Right hindlimb (tissue), 1 donor: ENCODE results near the gene SURF4.
"Not testable (repeated sequence)": the region's sequence is repeated elsewhere in the genome, so short reads cannot be mapped to it uniquely, and the experiment has no call there.

ENCODE experiments used
- DNase-seq: peaks from one replicate; pipeline ENCODE4 v3.0.0-alpha.2; 2018

The SURF4 gene

GRCh38 chr9:133331641-133332380 lies 44.0 kb downstream of the SURF4 start:
- DNase-seq = no peak

- DNase-seq = no peak
Observed at GRCh38 chr9:133331221-133331620, 44.6 kb downstream of the SURF4 start.

- not testable (repeated sequence) for DNase-seq
Observed at GRCh38 chr9:133329306-133330156, 46.3 kb downstream of the SURF4 start.

GRCh38 chr9:133327834-133328484 lies 47.9 kb downstream of the SURF4 start:
- DNase-seq = no peak

- not testable (repeated sequence) for DNase-seq
Observed at GRCh38 chr9:133327021-133327420, 48.8 kb downstream of the SURF4 start.

GRCh38 chr9:133323991-133324703 lies 51.7 kb downstream of the SURF4 start:
- DNase-seq = no peak

- DNase-seq = no peak
Observed at GRCh38 chr9:133323211-133323610, 52.6 kb downstream of the SURF4 start.

GRCh38 chr9:133322701-133323100 lies 53.2 kb downstream of the SURF4 start:
- no peak for DNase-seq

- no peak for DNase-seq
Observed at GRCh38 chr9:133321411-133321935, 54.4 kb downstream of the SURF4 start.

GRCh38 chr9:133320421-133320881 lies 55.4 kb downstream of the SURF4 start:
- DNase-seq = no peak

GRCh38 chr9:133317551-133317950 lies 58.3 kb downstream of the SURF4 start:
- not testable (repeated sequence) for DNase-seq

- no peak for DNase-seq
Observed at GRCh38 chr9:133315997-133316396, 59.9 kb downstream of the SURF4 start.
